GM23248 (cell line): ENCODE data around the gene TBCK. TPM values are rescaled to one million over a fixed set of nuclear protein-coding genes. Genes with fewer than 3 reads are reported as not detected.

ENCODE experiments used
- DNase-seq: peaks from one replicate; pipeline ENCODE4 v3.0.0-alpha.2; 2015
- H2AFZ ChIP-seq: fragments of 200-600 bp; sonication (generic); 2 replicates; pipeline ENCODE4 v1.6.1; 2016; ENCODE audit warnings: antibody characterized with exemption
- H3F3A ChIP-seq: fragments of 200-600 bp; sonication (generic); 2 replicates; pipeline ENCODE4 v1.6.1; 2016; ENCODE audit warnings: mild to moderate bottlenecking, antibody characterized with exemption, mixed run types; ENCODE audit not compliant: insufficient read depth
- H3K27ac ChIP-seq: fragments of 200-600 bp; sonication (generic); 2 replicates; pipeline ENCODE4 v1.5.1; 2016; ENCODE audit warnings: mild to moderate bottlenecking
- H3K27me3 ChIP-seq: fragments of 200-600 bp; sonication (generic); replicated peaks from 2 replicates; pipeline ENCODE4 v1.6.1; 2016; ENCODE audit warnings: mild to moderate bottlenecking; ENCODE audit not compliant: insufficient read depth
- H3K36me3 ChIP-seq: fragments of 200-600 bp; sonication (generic); 2 replicates; pipeline ENCODE4 v1.6.1; 2016; ENCODE audit warnings: low read depth, mild to moderate bottlenecking
- H3K4me1 ChIP-seq: fragments of 200-600 bp; sonication (generic); 2 replicates; pipeline ENCODE4 v1.6.1; 2016; ENCODE audit warnings: mild to moderate bottlenecking; ENCODE audit not compliant: insufficient read depth
- H3K4me2 ChIP-seq: fragments of 200-600 bp; sonication (generic); one replicate; pipeline ENCODE4 v1.6.1; 2016; ENCODE audit warnings: mild to moderate bottlenecking; ENCODE audit not compliant: unreplicated experiment
- H3K4me3 ChIP-seq: fragments of 200-600 bp; sonication (generic); 2 replicates; pipeline ENCODE4 v1.5.1; 2016; ENCODE audit warnings: mild to moderate bottlenecking
- H3K79me2 ChIP-seq: fragments of 200-600 bp; sonication (generic); 2 replicates; pipeline ENCODE4 v1.6.1; 2016; ENCODE audit warnings: mild to moderate bottlenecking; ENCODE audit not compliant: insufficient read depth
- H3K9ac ChIP-seq: fragments of 200-600 bp; sonication (generic); 2 replicates; pipeline ENCODE4 v1.6.1; 2016; ENCODE audit warnings: mild to moderate bottlenecking
- H3K9me2 ChIP-seq: fragments of 200-600 bp; sonication (generic); 2 replicates; pipeline ENCODE4 v1.6.1; 2016; ENCODE audit warnings: mixed run types, mild to moderate bottlenecking, moderate library complexity; ENCODE audit not compliant: insufficient read depth
- H3K9me3 ChIP-seq: fragments of 200-600 bp; sonication (generic); one replicate; pipeline ENCODE4 v1.6.1; 2017; ENCODE audit warnings: low read depth
- H4K20me1 ChIP-seq: fragments of 200-600 bp; sonication (generic); 2 replicates; pipeline ENCODE4 v1.6.0; 2016; ENCODE audit not compliant: insufficient read depth
- EZH2 ChIP-seq: fragments of 200-600 bp; sonication (generic); IDR thresholded peaks from 2 replicates; pipeline ENCODE4 v1.6.1; 2018; ENCODE audit warnings: antibody characterized with exemption, mild to moderate bottlenecking; ENCODE audit not compliant: insufficient read depth, poor library complexity, severe bottlenecking
- EZH2phosphoT487 ChIP-seq: fragments of 200-600 bp; sonication (generic); IDR thresholded peaks from 2 replicates; pipeline ENCODE4 v1.6.1; 2018; ENCODE audit warnings: antibody characterized with exemption, moderate library complexity, mild to moderate bottlenecking, low read depth; ENCODE audit not compliant: insufficient read depth
- WGBS, 2 experiments: methylation state at CpG; one replicate each; pipeline ENCODE4 v1.1.6; 2015 to 2017; ENCODE audit warnings: low lambda C conversion rate in 2 of 2, low coverage in 1 of 2; ENCODE audit errors: missing lambda C conversion rate in 2 of 2; 5-methylcytosine and 5-hydroxymethylcytosine counted together
- in situ Hi-C: fragments of 300-500 bp; cut with MboI; formaldehyde crosslinking; loops from 2 replicates; pipeline ENCODE4 v1.15.0; 2020
- polyA plus RNA-seq: library from polyadenylated mRNA; unstranded; fragments of >200 nt; fragmentation: Nextera tagmentation; extraction: Ambion mirVana; gene quantifications from 2 replicates; pipeline ENCODE4 v1.2.1, GENCODE V29; 2016
- total RNA-seq: library from RNA; depleted of rRNA; stranded (reverse); fragments of >200 nt; shearing (Covaris generic); gene quantifications from 2 replicates; pipeline ENCODE4 v1.2.3, GENCODE V29; 2014

Gene TBCK
- total and polyA plus RNA-seq, 2 experiments from 2014 or later: 35.2 to 45.8 TPM

- Histone ChIP-seq H2AFZ (no peak overlapping the region), H3K9ac (no peak overlapping the region), H4K20me1 (no peaks in the 10 kb centered on the region), H3K27me3 (no peaks in the 10 kb centered on the region), H3K9me2 (no peaks in the 10 kb centered on the region), H3K36me3 (peaks cover 67% of the 10 kb centered on the region), H3K4me3 (no peak overlapping the region), H3K9me3 (no peaks in the 10 kb centered on the region), H3K4me2 (no peak overlapping the region), H3K27ac (no peak overlapping the region), H3K79me2 (peaks cover 72% of the 10 kb centered on the region), H3K4me1 (0 out of 2 replicates have a peak, but pooled peaks cover 5% of the 10 kb centered on the region), H3F3A (peaks cover 6% of the 10 kb centered on the region; the same call in 1 of the 2 replicates)
- TF ChIP-seq EZH2 (no peak), EZH2phosphoT487 (no peak)
- DNase-seq: no peak
- in situ Hi-C loops: no loop called here
Measured at GRCh38 chr4:106337916-106338315, 21.9 kb upstream of the TBCK start.

GRCh38 chr4:106336618-106337017, 20.6 kb upstream of the TBCK start:
- peaks cover 59% of the 10 kb centered on the region for H3K79me2 ChIP-seq
- no peak overlapping the region for H3K9ac ChIP-seq
- H3K4me2 ChIP-seq: no peak overlapping the region
- 0 out of 2 replicates have a peak, but pooled peaks cover 5% of the 10 kb centered on the region for H3K4me1 ChIP-seq
- H3K4me3 ChIP-seq: no peak overlapping the region
- peaks cover 75% of the 10 kb centered on the region for H3K36me3 ChIP-seq
- no peaks in the 10 kb centered on the region for H3K9me3 ChIP-seq
- TF ChIP-seq EZH2: no peak
- TF ChIP-seq EZH2phosphoT487: no peak
- no peaks in the 10 kb centered on the region for H3K9me2 ChIP-seq
- H3K27me3 ChIP-seq: no peaks in the 10 kb centered on the region
- WGBS, 2 experiments: 95 to 99% methylated on average over 3 of the region's 3 CpGs
- no peak for DNase-seq
- in situ Hi-C loops: no loop called here
- no peak overlapping the region for H3K27ac ChIP-seq
- peaks cover 2% of the 10 kb centered on the region; the same call in 1 of the 2 replicates for H3F3A ChIP-seq
- H2AFZ ChIP-seq: no peak overlapping the region
- H4K20me1 ChIP-seq: no peaks in the 10 kb centered on the region

GRCh38 chr4:106334741-106335470, 18.9 kb upstream of the TBCK start:
- Histone ChIP-seq H3K9me3 (no peaks in the 10 kb centered on the region), H2AFZ (no peak overlapping the region), H3K9ac (no peak overlapping the region), H3K9me2 (no peaks in the 10 kb centered on the region), H3F3A (no peaks in the 10 kb centered on the region), H3K4me3 (no peak overlapping the region), H3K4me2 (no peak overlapping the region), H4K20me1 (no peaks in the 10 kb centered on the region), H3K27me3 (no peaks in the 10 kb centered on the region), H3K36me3 (peaks cover 77% of the 10 kb centered on the region), H3K27ac (no peak overlapping the region), H3K79me2 (peaks cover 56% of the 10 kb centered on the region), H3K4me1 (0 out of 2 replicates have a peak, but pooled peaks cover 5% of the 10 kb centered on the region)
- DNase-seq: no peak
- WGBS, 2 experiments: 56 to 60% methylated on average over 1 of the region's 1 CpG
- no peak for TF ChIP-seq EZH2phosphoT487
- TF ChIP-seq EZH2: no peak
- in situ Hi-C loops: no loop called here

GRCh38 chr4:106333186-106333585, 17.2 kb upstream of the TBCK start:
- no peaks in the 10 kb centered on the region for H3K9me2 ChIP-seq
- H3K9ac ChIP-seq: no peak overlapping the region
- H3K79me2 ChIP-seq: peaks cover 42% of the 10 kb centered on the region
- peaks cover 6% of the 10 kb centered on the region for H3F3A ChIP-seq
- WGBS, 2 experiments: 98% methylated on average over 5 of the region's 5 CpGs
- H3K27ac ChIP-seq: no peak overlapping the region
- TF ChIP-seq EZH2 (no peak), EZH2phosphoT487 (no peak)
- H3K27me3 ChIP-seq: no peaks in the 10 kb centered on the region
- H4K20me1 ChIP-seq: no peaks in the 10 kb centered on the region
- in situ Hi-C loops: no loop called here
- no peak overlapping the region for H3K4me2 ChIP-seq
- peaks cover 70% of the 10 kb centered on the region for H3K36me3 ChIP-seq
- DNase-seq: no peak
- H3K9me3 ChIP-seq: no peaks in the 10 kb centered on the region
- H3K4me1 ChIP-seq: 0 out of 2 replicates have a peak, but pooled peaks cover 5% of the 10 kb centered on the region
- H2AFZ ChIP-seq: no peak overlapping the region
- H3K4me3 ChIP-seq: no peak overlapping the region
